GM19395 (cell line): ENCODE data around the gene KLB.
A peak's percentile ranks its signal among the peaks of the same experiment; 100 is the strongest.
"Not testable (repeated sequence)": the region's sequence is repeated elsewhere in the genome, so short reads cannot be mapped to it uniquely, and the experiment has no call there.

Experiments
- ATAC-seq: cut with Tn5 transposase; IDR thresholded peaks from one replicate; pipeline ENCODE4 v1.9.1; 2021; ENCODE audit warnings: mild to moderate bottlenecking, moderate library complexity; ENCODE audit not compliant: unreplicated experiment

The KLB gene

DNA sequence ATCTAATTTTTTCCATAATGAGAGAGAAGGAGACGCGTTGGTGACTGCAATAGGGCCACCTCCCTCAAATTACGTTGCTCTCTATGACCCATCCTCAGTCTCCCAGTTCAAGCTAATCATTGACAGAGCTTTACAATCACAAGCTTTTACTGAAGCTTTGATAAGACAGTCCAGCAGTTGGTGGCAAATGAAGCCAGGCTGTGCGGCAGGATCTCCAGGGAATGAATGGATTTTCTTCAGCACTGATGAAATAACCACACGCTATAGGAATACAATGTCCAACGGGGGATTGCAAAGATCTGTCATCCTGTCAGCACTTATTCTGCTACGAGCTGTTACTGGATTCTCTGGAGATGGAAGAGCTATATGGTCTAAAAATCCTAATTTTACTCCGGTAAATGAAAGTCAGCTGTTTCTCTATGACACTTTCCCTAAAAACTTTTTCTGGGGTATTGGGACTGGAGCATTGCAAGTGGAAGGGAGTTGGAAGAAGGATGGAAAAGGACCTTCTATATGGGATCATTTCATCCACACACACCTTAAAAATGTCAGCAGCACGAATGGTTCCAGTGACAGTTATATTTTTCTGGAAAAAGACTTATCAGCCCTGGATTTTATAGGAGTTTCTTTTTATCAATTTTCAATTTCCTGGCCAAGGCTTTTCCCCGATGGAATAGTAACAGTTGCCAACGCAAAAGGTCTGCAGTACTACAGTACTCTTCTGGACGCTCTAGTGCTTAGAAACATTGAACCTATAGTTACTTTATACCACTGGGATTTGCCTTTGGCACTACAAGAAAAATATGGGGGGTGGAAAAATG, at the start of gene KLB:
KLB (plus strand) TSS at position 168 of the 821 bp plus-strand sequence; CDS start at position 188, 20 bp downstream.
- ATAC-seq: no peak

DNA sequence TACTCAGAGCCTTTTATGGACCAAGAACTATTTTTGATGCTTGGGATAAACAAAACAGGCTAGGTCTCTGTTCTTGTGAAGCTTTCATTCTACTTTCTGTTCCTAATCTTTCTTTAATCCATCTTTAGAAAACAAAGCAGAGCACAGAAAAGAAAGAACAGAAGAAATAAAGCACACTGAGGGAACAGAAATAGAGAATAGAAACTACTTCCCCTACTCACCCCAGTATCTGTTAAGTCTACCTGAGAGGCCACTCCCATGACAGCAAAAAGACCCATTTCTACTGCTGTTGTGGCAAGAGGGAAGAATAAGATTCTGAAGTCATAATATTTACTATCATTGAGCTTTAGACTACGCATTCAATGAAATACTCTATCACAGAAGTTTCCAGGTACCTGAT, 49.7 kb upstream of the KLB start:
- ATAC-seq: peak; percentile 46

DNA sequence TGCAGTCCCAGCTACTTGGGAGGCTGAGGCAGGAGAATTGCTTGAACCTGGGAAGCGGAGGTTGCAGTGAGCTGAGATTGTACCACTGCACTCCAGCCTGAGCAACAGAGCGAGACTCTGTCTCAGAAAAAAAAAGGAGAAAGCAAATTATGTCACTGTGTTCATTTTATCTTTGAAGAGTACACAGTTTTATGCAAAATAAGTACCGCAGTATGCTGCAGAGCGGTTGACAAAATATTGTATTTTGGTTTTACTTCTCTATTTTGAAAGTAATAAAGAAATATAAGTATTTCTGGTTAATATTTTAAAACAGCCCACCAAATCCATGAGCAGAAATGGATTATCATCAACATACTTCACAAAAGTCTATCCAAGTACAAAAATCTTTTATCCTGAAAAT, 46.1 kb upstream of the KLB start:
- ATAC-seq: peak; percentile 45

DNA sequence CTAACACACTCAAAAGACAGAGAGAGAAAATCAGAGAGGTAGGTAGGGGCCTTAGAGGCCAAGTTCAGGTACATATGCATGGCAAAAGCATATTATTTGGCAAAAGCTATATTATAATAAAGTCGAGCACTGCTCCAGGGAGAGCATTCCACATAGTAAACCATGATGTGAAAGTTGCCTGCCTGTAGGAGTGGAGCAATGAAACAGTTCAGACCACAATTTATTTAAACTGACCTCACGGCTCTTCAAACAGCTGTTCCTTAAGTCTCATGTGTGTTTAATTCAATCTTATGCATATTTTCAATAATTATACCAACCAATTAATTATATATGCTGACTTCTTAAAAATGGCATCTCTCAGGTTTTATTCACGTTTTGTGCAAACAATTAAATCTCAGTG, 43.9 kb upstream of the KLB start:
- no peak for ATAC-seq

DNA sequence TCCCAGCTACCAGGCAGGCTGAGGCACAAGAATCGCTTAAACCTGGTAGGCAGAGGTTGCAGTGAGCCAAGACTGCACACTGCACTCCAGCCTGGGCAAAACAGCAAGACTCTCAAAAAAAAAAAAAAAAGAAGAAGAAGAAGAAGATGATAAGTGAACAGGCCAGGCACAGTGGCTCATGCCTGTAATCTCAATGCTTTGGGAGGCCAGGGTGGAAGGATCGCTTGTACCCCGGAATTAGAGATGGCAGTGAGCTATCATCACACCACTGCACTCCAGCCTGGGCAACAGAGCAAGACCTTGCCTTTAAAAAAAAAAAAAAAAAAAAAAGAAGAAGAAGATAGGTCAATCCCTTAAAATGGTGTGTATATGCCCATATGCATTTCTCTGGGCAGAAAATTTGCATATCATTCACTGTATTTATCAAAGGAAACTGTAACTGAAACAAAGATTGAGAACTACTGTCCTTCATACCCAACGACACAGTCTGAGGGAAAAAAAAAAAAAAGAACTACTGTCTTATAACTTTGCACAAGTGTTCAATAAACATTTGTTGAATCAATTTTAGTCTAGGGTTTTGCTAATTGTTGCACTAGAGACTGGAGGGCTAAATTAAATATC, 42.8 kb upstream of the KLB start:
- peak; percentile 51 for ATAC-seq

DNA sequence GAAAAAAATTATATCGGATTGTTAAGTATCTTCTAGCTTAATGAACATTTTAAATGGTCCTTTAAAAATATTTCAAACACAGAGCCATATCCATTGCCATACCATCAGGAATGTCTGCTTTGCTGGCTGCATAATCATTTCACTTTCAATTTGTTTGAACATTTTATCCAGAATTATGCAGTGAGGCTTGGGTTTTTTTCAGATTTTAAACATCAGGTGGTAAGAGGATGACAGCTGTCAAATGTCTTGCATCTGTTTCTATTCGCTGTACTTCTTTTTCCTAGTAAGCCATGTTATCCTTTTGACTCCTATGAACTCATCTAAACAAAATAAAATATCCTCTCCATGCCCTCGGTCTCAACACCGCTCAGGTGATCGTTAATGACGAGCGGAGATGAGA, 41.4 kb upstream of the KLB start:
- no peak for ATAC-seq

DNA sequence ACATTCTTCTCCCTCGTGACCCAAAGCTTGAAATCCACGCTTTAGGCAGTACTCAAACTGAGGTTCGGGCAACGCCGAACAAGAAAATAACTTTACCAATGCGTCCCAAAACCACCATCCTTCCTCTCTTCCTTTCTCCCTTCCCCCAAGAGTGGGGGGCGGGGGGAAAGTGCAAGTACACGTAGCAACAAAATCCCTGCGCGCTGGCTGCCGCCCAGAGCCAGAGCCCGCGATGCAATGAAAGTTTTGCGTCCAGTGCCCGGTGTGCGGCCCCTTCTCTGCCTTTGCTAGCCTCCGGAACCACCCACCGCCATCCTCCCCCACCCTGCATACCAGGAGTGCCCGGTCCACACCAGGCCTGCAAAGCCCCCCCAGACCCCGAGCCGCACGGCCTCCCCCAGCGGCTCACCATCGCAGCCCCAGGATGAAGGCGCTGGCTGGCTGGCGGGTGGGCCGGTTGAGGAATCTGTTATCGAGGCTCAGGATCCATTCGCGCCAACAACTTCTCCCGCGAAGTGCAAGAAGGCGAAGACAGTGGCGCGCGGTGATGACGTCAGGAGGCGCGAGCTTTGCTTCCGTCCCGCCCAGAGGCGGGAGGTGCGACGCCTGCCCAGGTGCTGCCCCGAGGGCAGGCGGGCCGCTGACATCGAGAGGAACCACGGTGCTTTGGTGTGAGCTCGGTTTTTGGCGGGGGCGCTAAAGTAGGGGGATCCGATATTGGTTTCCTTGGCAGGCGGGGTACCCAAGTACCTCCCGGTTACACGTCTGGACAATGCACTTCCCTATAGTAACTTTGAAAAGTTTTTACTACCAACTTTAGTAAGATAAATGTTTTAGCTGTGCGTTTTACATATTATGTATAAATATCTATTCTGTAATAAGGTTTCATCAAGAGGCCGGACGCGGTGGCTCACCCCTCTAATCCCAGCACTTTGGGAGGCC, 40.6 kb upstream of the KLB start, which contains the start of gene RFC1:
RFC1 (minus strand) TSS at position 533 of the 942 bp plus-strand sequence; CDS start at position 412, 121 bp downstream.
- ATAC-seq: peak; percentile 75

DNA sequence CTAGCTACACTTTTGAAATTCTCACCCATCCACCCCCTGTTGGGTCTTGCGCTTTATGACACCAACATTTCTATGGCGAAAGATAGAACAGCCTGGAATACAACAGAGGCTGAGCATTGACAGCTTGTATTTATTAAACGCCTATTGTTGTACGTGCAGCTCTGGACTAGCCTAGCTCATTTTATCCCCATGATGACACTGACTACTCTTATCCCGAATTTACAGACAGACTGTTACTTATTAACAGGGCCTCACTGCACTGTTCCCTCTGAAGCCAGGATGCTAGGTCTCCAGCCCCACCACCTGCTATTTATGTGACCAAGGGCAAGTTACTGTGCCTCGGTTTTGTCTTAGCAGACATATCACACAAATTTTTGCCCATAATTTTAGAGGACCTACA, 39.6 kb upstream of the KLB start:
- no peak for ATAC-seq

DNA sequence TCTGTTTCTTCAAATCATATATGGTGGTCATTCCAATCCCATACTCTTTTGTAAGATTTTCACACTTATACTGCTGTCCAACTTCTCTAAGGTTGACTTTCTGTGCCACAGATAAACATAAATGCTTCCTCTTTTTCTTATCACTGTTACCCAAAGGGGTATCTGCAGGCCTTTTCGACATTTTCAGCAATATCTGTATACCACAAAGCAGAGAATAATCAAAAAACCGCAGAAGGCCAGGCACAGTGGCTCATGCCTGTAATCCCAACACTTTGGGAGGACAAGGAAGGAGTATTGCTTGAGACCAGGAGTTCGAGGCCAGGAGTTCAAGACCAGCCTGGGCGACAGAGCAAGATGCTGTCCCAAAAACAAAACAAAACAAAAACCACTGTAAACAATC, 37.4 kb upstream of the KLB start:
- ATAC-seq: no peak

DNA sequence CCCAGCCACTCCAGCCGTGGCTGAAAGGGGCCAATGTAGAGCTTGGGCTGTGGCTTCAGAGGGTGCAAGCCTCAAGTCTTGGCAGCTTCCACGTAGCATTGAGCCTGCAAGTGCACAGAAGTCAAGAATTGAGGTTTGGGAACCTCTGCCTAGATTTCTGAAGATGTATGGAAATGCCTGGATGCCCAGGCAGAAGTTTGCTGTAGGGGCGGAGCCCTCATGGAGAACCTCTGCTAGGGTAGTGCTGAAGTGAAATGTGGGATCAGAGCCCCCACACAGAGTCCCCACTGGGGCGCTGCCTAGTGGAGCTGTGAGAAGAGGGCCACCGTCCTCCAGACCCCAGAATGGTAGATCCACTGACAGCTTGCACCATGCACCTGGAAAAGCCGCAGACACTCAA, 35.5 kb upstream of the KLB start:
- not testable (repeated sequence) for ATAC-seq

DNA sequence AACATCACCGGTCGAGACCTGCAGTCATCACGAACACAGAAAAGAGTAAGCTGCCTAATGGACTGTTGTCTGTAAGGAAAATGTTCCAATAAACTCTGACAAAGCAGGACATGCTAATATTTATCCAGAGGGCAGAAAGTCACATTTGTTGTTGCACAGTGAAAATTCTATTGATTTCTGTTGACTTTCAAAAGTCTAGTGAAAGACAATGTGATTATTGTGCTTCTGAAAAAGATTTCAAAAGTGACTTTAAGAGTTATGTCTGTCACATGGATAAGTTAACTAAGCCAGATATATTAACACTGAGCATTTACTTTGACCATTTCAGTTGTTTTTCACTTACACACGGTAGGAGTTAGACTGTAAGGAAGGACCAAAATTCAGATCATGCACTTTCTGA, 31.3 kb upstream of the KLB start:
- no peak for ATAC-seq

DNA sequence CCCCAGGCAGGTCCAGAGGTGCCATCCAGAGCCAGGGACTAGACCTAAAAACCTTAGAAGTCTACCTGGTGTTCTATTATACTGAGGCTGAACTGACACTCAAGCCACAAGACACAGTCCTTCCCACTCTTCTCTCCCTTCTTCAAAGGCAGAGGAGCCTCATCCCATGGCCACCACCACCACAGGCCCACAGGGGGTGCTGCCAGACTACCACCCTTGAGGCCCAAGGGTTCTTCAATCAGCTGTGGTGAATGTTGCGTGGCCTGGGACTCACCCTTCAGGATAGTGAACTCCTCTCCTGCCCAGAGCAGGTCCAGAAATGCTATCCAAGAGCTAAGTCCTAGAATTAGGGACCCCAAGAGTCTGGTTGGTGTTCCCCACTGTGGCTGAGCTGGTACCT, 23.0 kb upstream of the KLB start:
- no peak for ATAC-seq

DNA sequence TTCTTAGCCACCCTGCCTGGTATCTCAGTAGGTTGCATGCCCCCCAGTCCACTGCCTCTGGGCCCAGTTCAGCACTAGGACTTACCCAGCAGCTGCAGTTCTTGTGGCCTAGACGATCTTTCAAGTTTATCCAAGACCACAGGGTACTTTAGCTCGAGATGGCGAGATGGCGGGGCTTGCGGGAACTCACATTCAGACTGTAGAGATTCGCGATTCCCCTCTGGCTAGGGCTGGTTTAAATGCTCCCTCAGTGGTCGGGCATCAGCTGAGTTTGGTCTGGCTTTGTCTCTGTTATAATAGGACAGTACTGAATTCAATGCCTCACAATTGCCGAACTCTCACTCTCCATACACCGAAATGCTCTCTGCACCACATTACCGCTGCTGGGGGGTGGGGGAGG, 22.2 kb upstream of the KLB start:
- no peak for ATAC-seq

DNA sequence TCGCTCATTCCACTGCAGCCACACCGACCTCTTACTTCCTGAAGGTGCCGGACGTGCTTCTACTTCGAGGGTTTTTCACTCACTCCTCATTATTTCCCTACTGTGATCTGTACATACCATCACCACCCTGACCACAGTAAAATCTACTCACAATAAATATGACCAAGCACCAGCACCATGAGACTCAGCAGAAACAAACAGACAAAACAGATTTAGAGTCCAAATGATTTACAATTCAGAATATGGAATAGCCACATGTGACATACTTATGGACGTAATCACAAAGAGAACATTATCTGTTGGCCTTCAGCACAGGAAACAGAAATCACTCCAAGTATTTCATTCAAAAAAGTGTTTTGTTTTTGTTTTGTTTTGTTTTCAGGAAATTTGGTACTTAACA, 16.1 kb upstream of the KLB start:
- ATAC-seq: no peak

DNA sequence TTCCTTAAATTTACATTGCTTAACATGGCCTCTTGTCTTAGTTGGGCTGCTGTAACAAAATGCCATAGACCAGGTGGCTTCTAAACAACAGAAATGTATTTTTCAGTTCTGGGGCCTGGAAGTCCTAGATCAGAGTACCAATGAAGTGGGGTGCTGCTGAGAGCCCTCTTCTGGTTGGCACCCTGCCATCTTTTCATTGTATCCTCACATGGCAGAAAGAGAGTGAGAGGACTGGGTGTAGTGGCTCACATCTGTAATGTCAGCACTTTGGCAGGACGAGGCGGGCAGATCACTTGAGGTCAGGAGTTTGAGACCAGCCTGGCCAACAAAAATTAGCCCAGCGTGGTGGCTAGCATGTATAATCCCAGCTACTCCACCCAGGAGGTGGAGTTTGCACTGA, 12.0 kb upstream of the KLB start:
- ATAC-seq: no peak

DNA sequence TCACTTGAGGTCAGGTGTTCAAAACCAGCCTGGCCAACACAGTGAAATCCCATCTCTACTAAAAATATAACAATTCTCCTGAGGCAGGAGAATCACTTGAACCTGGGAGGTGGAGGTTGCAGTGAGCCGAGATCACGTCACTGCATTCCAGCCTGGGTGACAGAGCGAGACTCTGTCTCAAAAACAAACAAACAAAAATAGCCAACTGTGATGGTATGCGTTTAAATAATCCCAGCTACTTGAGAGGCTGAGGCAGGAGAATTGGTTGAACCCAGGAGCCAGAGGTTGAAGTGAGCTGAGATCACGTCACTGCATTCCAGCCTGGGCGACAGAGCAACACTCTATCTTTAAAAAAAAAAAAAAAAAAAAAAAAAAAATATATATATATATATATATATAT, 5.1 kb upstream of the KLB start:
- not testable (repeated sequence) for ATAC-seq

DNA sequence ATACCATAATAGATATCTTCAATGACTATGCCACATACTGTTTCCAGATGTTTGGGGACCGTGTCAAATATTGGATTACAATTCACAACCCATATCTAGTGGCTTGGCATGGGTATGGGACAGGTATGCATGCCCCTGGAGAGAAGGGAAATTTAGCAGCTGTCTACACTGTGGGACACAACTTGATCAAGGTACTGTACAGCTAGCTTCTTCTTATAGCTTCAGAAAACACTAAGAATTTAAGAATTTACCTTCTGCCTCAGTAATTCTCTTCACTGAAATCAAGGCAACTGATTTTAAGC, 805 bp downstream of the KLB start:
- no peak for ATAC-seq

DNA sequence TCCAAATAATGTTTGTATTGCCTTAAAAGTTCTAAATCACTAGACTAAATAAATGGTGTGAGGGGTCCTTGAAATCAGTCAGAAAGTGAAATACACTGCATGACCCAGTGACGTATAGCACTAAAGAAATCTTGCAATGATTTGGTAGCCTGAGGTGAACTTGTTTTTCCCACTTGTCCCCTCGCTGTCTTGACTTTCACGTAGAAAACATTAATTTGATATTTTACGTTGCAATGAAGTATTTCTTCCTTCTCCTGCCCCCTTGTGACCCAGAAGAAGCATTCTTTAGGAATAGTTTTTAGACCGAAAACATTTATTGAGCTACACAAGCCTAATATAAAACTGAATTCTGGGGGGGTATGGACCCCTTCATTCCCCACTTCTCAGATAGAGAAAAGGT, 3.7 kb downstream of the KLB start:
- no peak for ATAC-seq

DNA sequence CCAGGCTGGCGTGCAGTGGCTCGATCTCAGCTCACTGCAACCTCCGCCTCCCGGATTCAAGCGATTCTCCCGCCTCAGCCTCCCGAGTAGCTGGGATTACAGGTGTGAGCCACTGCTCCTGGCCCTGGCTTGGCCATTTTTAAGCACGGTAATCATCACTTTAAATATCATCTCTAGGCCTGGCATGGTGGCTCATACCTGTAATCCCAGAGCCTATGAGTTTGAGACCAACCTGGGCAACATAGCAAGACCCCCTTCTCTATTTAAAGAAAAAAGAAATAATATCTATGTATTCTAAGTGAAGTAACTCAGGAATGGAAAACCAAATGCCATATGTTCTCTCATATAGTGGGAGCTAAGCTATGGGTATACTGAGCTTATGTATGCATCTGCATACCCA, 4.8 kb downstream of the KLB start:
- not testable (repeated sequence) for ATAC-seq

DNA sequence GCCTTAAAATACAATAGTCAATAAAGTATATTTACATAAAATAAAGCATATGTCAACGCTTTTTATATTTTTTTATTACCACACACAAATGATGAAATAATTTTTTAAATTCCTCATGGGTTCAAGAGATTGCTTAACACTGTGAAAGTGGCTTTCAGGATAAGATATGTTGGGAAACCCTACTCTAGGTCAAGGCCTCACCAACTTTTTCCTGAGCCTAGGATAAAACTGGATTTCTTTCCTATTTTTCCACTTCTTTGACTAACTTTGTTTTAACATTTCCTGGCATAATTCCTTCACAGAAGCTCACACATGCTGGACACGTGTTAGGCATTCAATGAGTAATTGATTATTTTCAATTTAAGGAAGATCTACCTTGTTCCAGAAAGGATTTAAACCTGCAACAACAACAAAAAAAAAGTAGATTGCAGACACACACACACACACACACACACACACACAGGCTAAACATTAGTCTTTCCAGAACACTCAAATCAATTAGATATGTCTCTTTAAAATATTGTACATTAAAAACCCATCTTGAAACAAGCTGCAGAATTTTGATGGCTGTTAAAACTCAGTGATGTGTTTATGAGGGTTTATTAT, 9.1 kb downstream of the KLB start:
- ATAC-seq: no peak

DNA sequence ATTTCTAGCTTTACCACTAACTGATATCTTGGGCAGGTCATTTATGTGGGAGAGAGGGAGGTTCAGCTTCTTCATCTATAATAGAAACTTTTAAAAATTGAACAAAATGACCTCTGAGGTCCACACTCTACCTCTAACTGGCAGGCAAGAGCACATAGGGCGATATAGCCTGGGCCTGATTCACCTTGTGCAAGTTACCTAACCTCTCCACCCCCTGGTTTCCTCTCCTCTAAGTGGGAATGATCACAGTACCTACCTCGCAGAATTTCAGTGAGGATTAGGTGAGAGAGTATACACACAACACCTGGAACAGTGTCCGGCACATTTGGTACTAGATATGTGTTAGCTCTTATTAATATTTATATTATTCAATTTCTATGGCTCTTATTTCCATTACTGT, 15.5 kb downstream of the KLB start:
- ATAC-seq: no peak
